Measurements from ENCODE around the gene TPD52L2. TPM values are rescaled to one million over a fixed set of nuclear protein-coding genes. Genes with fewer than 3 reads are reported as not detected.
A peak's percentile ranks its signal among the peaks of the same experiment; 100 is the strongest.

Gene TPD52L2
- polyA plus RNA-seq, 1 experiment, result 202 TPM

DNA sequence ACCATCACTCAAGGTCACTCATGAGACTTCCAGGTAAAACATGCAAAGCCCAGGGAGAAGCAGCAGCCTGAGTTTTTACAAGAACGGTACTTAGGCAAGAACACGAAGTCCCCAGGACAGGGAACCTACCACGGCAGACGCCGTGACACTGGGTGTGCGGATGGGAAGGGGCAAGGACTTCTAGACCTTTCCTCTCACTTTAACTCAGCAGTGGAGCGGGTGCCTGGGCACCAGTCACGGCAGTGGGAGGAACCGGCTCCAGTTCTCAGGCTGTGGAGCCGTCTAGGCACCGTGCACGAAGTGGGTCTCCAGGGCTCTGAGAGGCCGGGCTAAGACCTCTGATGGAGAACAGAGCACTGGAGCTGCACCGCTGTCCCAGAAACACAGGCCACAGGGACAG, 36.5 kb upstream of the TPD52L2 start:
- POLR2A ChIA-PET, result interaction anchor here (0.7 kb wide), 1 partner anchor 11 kb away, joined by 3 read pairs; no protein-coding TSS in a partner anchor
- peaks cover 3% of the 10 kb centered on the region; the same call in 1 of the 2 replicates for H3K9me3 ChIP-seq (ENCODE audit: control insufficient read depth, insufficient read depth, low read length)

DNA sequence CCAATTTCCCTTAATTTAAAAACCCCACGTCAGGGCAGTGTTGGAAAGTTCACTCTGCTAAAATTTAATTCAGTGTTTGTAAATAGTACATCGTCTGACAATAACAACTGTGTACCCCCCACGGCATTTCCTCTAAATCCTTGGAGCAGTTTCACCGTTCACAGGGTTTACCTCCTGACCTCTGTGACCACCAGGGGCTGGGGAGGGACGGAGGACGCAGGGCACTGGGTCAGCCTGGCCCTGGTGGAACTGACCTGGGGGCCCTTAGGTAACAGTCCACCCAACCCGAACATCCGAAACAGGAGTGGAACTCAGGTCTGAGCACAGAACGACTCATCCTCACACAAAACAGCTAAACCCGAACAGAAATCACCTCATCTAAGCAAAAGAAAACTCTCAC, 36.1 kb upstream of the TPD52L2 start:
- TF ChIP-seq, protein P1, sequence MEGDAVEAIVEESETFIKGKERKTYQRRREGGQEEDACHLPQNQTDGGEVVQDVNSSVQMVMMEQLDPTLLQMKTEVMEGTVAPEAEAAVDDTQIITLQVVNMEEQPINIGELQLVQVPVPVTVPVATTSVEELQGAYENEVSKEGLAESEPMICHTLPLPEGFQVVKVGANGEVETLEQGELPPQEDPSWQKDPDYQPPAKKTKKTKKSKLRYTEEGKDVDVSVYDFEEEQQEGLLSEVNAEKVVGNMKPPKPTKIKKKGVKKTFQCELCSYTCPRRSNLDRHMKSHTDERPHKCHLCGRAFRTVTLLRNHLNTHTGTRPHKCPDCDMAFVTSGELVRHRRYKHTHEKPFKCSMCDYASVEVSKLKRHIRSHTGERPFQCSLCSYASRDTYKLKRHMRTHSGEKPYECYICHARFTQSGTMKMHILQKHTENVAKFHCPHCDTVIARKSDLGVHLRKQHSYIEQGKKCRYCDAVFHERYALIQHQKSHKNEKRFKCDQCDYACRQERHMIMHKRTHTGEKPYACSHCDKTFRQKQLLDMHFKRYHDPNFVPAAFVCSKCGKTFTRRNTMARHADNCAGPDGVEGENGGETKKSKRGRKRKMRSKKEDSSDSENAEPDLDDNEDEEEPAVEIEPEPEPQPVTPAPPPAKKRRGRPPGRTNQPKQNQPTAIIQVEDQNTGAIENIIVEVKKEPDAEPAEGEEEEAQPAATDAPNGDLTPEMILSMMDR (IDR thresholded peaks at IDR 0.05; ENCODE audit: low read depth, low read length), result no peak
- POLR2A ChIA-PET, result no interaction called here

More for the DNA sequence above, 36.5 kb upstream of the TPD52L2 start:
- Histone ChIP-seq H3K4me3 (ENCODE audit: low read depth, low read length) (no peak overlapping the region), H3K27ac (ENCODE audit: low read depth, low read length) (no peak overlapping the region), H3K27me3 (ENCODE audit: control insufficient read depth, insufficient read depth, low read length) (no peaks in the 10 kb centered on the region)
- TF ChIP-seq, protein P1 (IDR thresholded peaks at IDR 0.05; ENCODE audit: low read depth, low read length), result no peak
- DNase-seq (ENCODE audit: low read depth, low spot score), result no peak
- CTCF ChIA-PET, result no interaction called here

DNA sequence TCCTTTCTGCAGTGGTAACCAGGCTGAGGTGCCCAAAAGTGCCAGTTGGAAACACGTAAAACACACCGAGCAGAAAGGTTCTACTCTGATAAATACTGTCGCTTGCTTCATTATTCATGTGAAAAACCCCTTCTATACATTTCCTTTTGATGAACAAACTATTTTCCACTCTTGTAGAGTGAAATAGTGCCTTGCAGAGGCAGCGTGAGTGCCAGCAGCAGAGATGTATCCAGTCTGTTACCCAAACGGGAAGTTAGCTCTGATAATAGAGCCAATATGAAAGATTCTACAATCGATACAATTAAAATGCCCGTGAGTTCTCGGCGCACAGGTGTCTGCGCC, 35.5 kb upstream of the TPD52L2 start:
- ChIA-PET POLR2A (no interaction called here), CTCF (interaction anchor here (0.6 kb wide), 1 partner anchor 9 kb away, joined by 3 read pairs; no protein-coding TSS in a partner anchor)
- Histone ChIP-seq H3K9me3 (ENCODE audit: control insufficient read depth, insufficient read depth, low read length) (peaks cover 10% of the 10 kb centered on the region; the same call in 1 of the 2 replicates), H3K27me3 (ENCODE audit: control insufficient read depth, insufficient read depth, low read length) (no peaks in the 10 kb centered on the region), H3K27ac (ENCODE audit: low read depth, low read length) (no peak overlapping the region), H3K4me3 (ENCODE audit: low read depth, low read length) (peak overlapping the region; percentile 74)
- no peak for DNase-seq (ENCODE audit: low read depth, low spot score)
- TF ChIP-seq, protein P1 (IDR thresholded peaks at IDR 0.05; ENCODE audit: low read depth, low read length), result no peak

More for the DNA sequence above, 36.1 kb upstream of the TPD52L2 start:
- Histone ChIP-seq H3K27me3 (ENCODE audit: control insufficient read depth, insufficient read depth, low read length) (no peaks in the 10 kb centered on the region), H3K4me3 (ENCODE audit: low read depth, low read length) (peak overlapping the region; percentile 74), H3K27ac (ENCODE audit: low read depth, low read length) (no peak overlapping the region), H3K9me3 (ENCODE audit: control insufficient read depth, insufficient read depth, low read length) (peaks cover 5% of the 10 kb centered on the region; the same call in 1 of the 2 replicates)
- CTCF ChIA-PET, result no interaction called here
- no peak for DNase-seq (ENCODE audit: low read depth, low spot score)

DNA sequence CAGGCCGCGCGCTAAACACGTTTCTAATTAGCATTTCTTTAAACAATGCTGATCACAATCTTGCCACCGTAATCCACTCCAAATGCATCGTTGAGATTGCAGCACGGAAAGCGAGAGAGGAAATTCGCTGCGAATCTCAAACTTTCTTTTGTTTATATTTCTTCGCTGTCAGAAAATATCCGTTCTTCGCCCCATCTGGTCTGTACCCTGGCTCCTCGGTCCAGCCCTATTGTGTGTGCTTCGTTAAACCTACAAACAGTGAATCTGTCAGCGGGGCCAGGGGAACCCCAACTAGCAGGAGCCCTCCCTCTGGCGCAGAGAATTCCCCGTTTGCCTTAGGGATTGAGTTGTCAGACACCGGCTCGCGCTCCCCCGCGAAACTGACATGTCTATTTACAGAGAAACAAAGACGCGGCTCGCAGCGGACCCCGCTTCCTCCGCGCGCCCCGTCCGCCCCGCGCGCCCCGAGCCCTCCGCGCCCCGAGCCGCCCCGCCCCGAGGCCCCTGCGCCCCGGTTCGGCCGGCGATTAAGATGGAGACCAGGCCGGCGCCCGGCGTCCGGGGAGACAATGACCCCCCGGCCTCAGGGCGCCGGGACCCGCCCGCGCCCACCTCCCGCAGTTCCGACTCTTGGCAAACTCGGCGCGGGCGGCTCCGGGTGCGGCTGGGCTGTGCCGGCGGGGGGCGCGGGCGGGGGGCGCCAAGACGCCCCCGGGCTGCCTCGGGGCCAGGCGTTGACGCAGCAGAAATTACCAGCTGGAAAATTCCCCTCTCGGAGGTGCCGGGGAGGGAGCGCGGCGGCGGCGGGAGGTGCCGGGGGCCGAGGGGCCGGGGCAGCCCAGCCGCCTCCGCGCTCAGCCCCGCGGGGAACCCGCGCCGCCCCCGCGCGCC, 34.9 kb upstream of the TPD52L2 start:
- ChIA-PET CTCF (interaction anchor here (0.6 to 1.0 kb wide), 2 partner anchors 10 to 55 kb away, joined by 3 read pairs; no protein-coding TSS in a partner anchor), POLR2A (no interaction called here)
- Histone ChIP-seq H3K27ac (ENCODE audit: low read depth, low read length) (peak overlapping the region; percentile 21), H3K9me3 (ENCODE audit: control insufficient read depth, insufficient read depth, low read length) (peaks cover 10% of the 10 kb centered on the region; the same call in 1 of the 2 replicates), H3K4me3 (ENCODE audit: low read depth, low read length) (peak overlapping the region; percentile 74), H3K27me3 (ENCODE audit: control insufficient read depth, insufficient read depth, low read length) (no peaks in the 10 kb centered on the region)
- DNase-seq (ENCODE audit: low read depth, low spot score), result no peak
- TF ChIP-seq, protein P1 (IDR thresholded peaks at IDR 0.05; ENCODE audit: low read depth, low read length), result no peak

Data from AG04450 (cell line).